ENCODE results near the gene ARHGEF4.
A peak's percentile ranks its signal among the peaks of the same experiment; 100 is the strongest.

Gene ARHGEF4, protein sequence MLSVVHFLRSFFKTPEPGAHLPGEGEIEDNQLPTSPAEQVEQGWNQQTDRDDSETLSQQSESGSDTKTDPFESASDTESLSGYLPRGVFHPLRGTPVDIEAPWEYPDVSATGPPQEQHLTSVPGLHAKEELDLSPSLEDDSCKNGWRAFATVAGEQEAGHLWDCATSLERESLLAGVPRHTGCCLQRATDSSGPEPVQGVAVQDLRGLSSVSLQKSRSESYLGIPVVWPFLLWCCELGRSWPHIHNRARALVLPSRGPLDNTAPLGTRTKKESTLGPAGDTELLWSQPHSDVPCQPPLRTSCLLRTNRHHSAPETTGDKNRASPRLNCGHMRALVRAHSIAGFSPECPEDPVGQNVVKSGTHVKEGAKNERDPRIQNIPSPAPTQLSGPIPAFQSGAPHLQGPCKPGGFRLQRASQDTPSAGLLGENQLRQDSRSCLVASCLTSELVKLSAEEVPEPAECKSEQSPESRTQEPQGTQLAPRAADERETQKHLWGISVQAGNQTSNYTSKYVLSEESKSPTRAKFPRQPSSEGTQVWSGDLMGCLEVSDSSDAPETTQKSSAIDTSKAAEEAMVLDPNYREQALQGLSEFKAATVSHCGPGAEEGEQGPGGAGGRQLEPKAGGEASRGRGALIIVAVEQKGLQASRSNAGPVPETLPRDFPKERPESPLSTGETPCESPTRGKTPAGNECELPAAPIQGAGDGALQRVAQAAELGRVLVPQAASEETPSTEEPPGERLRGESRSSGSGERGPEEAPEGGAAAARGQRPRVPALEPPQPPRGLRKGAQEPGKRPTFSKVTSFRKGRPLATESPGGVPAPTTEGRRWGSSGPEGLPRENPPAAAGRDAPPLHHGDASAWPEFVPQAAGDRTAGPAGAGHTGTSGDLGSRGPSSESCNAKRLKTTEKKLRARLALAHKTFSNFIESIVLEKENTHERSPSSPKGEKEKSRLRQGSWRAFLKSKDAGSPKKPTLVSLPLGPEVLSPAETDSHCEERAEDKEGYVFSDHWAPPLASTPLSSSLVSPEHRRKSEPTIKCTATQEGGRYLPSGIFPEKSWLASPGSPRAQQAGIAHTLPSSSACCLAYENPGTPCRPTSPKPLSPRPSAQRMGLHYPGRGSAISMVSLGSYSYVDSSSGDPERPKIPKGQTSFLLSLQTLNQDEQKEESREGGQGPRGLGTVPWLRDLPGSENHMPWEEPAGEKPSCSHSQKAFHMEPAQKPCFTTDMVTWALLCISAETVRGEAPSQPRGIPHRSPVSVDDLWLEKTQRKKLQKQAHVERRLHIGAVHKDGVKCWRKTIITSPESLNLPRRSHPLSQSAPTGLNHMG (N-terminal part only)

DNA sequence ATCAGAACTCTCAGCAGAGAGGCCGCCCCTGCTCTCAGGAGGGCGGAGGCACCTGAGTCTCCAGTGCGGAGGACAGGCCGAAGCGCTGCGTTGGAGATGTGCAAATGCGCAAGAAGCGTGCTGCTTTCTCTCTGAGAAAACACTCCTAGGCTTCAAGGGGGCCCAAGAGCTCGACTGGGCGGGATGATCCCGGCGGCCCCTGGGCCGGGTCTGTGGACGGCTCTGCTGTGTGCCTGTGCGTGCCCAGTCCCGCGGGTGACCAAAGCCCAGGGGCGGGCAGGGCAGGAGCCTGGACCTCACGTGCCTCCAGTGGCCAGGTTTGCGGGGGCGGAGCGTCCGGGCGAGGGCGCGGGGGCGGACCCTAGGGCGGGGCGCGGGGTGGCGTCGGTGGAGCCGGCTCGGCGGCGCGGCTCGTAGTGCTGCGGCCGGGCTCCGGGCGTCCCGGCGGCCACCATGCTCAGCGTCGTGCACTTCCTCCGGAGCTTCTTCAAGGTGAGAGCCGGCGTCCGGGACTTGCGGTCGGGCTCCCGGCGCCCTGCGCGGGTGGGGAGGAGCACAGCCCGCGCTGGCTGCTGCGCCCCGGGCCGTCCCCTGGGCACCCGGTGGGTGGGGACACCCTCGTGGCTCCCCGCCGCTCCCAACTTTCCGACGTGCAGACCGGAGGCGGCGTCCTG is at the start of gene ARHGEF4:
TSS of gene ARHGEF4 (plus strand) at position 414 of the 674 bp plus-strand sequence. CDS start at position 454, 40 bp downstream.
- DNase-seq: no peak

- DNase-seq: no peak
Observed at GRCh38 chr2:130787841-130788240, 48.9 kb upstream of the ARHGEF4 start.

DNA sequence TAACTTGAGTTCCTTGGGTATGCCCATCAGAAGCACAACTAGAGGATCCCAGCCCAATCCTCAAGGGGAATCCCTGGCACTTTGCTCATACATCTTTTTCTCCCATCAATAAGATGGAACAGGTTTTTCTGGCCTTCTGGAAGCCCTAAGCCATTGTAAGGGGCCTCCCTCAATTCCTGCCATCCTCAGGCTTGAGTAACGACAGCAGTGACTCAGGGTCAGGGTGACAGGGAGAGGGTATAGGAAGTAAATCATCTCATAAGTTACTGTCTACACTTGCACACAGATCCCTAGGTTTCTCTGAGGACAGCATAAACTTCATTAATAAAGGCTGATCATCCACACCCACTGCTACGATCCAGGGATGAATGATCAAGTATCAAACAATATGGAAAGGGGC is 46.4 kb upstream of the ARHGEF4 start:
- no peak for DNase-seq

DNA sequence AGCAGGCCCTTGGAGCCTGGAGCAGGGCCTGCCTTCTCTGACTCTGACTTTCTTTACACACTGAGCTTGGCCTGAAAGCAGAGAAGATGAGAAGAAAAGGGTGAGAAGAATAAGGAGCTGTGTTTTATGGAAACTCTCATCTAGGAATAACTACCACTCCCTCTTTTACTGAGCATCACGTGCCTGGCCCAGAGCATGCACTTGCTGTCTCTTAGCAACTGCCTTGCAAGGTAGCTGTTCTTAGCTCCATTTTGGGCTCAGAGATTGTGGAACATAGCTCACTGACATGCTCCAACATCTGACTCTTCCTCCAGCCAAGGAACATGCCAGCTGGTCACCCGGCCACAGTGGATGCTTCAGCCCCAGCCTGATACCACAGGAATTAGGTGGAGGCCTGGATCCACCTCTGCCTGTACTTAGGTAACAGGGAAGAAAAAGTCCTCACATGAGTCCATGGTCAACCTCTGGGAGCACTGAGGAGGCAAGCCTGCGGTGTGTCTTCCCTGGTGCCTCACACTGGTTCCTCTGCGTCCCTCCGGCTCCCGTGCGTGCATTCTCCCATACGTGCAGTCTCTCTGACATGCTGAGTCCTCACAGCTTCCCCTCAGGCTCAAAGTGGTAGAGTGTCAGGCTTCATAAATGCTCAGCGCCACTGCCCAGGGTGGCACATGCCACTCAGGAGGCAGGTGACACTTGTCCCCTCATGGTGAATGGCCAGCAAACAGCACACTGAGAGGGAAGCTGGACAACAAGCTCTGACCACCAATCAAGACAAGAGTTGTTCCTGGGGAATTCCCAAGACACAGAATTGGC is 45.7 kb upstream of the ARHGEF4 start:
- no peak for DNase-seq

DNA sequence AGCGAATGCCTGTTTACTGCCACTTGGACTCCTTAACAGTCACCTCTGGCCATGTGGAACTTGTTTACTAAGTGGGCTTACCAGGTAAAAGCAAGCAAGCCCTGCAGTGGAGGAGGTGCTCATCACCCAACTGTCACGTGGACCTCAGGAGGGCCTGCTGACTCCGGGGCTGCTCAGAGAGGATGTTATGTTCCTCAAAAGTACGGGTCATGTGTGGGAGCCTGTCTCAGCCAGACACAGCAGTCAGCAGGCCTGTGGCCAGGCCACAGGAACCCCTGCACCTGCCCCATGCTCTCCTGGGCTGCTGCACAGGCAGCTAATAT is 45.1 kb upstream of the ARHGEF4 start:
- DNase-seq: no peak

DNA sequence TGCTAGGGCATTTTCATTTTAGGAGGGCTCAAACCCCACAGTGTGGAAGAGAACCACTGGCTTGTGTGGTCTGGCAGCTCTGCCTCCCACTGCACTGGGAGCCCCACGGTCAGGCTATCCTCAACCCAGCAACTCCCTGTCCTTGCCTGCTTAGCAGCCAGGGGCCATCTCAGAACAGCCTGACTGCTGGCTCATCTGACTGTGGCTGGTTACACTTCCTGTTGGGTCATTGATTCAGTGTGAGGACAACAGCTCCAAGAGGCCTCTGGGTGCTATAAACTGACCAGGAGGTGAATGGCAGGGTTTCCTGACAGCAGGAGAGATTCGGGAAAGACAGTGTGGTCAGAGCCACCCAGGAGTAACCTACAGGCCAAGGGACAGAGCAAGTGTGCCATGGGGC is 41.3 kb upstream of the ARHGEF4 start:
- no peak for DNase-seq

GRCh38 chr2:130796290-130796689 is 40.4 kb upstream of the ARHGEF4 start:
- DNase-seq: no peak

GRCh38 chr2:130797493-130798435 is 39.0 kb upstream of the ARHGEF4 start:
- DNase-seq: peak; percentile 90

- no peak for DNase-seq
Observed at GRCh38 chr2:130798472-130799218, 38.1 kb upstream of the ARHGEF4 start.

DNA sequence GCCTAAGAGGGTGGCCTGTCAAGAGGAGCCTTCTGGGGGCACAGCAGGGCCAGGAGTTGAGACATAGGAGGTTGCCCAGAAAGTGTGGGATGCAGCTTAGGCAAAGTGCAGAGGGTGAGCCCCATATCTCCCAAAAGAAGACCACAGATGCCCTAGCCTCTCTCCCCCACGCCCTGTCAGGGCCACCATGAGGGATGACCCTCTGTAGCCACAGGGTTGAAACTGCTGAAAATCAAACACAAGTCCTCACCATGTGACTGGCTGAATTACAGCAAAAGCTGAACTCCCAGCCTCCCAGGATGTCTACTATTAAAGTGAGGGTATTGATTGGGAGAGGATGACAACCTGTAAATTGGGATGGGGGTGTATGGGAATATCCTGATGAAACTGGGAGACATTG is 37.4 kb upstream of the ARHGEF4 start:
- DNase-seq: no peak

GRCh38 chr2:130805613-130806012 is 31.1 kb upstream of the ARHGEF4 start:
- DNase-seq: no peak

GRCh38 chr2:130806370-130806769 is 30.3 kb upstream of the ARHGEF4 start:
- no peak for DNase-seq

- DNase-seq: no peak
Observed at GRCh38 chr2:130807659-130808385, 28.9 kb upstream of the ARHGEF4 start.

GRCh38 chr2:130808482-130809268 is 28.0 kb upstream of the ARHGEF4 start:
- no peak for DNase-seq

GRCh38 chr2:130810490-130810889 is 26.2 kb upstream of the ARHGEF4 start:
- no peak for DNase-seq

DNA sequence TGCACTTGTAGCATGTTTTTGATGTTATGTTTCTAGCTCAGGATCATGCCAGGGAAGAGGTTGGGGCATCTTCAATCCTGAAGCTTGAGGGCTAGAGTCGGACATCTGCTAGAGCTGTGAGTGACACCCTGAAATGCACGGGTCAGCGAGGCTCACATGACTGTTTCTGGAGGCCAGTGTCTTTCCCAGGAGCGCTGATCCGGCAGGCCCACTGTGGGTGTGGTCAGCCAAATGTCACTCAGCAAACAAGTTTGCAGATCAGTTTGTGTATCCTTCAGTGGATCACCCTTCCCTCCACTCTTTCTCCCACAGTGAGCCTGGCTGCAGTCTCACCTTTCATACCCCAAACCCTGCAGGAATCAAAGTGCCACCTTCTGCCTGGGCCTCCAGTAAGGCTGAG is 23.0 kb upstream of the ARHGEF4 start:
- no peak for DNase-seq

GRCh38 chr2:130814931-130815680 is 21.6 kb upstream of the ARHGEF4 start:
- no peak for DNase-seq
